GM21515 (cell line): Measurements from ENCODE around the gene PRDM12.

Source experiments
- ATAC-seq: cut with Tn5 transposase; IDR thresholded peaks from one replicate; pipeline ENCODE4 v1.9.1; 2021; ENCODE audit not compliant: unreplicated experiment

PRDM12 gene

DNA sequence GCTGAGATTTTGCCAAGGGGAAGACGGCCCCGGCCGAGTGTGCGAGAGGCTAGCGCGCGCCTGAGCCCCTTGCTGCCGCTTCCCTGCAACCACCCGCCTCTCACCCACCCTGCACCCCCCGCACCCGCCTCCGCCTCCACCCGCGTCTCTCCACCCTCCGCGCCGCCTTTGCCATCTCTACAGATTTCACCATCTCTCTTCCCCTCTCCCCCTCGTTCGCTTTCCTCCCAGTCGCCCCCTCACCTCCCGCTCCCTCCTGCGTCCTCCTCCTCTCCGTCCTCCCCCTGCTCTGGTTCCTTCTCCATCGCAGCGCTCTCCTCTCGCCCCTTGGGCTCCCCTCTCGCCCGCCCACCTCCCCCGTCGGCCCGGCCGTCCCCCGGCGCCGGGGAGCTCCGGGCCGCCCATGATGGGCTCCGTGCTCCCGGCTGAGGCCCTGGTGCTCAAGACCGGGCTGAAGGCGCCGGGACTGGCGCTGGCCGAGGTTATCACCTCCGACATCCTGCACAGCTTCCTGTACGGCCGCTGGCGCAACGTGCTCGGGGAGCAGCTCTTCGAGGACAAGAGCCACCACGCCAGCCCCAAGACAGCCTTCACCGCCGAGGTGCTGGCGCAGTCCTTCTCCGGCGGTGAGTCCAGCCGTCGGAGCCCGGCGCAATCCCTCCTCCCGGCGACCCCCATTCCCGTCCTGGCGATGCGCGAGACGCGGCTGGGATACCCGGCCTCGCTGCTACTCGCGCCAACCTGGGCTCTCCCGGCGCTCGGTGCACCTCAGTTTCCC is at the start of gene PRDM12:
Gene PRDM12, plus strand, starts transcription at position 344 of the 778 bp plus-strand sequence. Its CDS starts 60 bp downstream, at position 404.
- no peak for ATAC-seq

DNA sequence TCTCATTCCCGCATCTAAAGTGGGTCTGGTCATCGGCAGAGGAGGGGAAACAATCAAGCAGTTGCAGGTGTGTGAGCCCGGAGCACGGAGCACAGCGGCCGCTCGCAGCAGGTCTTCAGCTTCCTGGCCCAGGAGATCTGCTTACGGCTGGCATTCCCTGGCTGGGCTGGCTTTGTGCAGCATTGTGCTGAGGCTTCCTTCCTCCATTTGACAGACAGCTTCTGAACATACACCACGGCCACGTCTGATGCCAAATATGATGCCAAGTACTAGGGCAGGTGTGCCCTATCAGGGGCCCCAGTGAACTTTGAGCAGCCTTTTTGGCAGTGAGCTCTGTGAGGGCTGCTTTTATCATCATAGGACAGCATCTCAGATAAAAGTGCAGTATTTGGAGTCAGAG is 47.9 kb upstream of the PRDM12 start:
- no peak for ATAC-seq

DNA sequence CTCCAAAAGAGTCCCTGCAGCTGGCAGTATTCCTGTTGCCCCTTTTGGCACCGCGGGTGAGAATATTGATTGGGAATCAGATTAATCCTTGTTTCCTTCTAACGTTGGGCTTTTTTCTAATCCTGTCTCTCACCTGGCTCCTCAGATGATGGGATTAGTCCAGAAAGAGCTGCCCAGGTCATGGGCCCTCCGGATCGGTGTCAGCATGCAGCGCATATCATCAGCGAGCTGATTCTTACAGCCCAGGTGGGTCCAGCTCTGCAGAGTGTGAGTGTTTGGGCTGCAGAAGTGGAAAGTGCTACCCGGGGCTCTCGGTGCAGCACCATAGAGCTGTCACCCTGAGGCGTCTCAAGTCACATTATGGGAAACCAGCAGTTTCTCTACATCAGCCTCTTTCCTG is 40.9 kb upstream of the PRDM12 start:
- ATAC-seq, result no peak

DNA sequence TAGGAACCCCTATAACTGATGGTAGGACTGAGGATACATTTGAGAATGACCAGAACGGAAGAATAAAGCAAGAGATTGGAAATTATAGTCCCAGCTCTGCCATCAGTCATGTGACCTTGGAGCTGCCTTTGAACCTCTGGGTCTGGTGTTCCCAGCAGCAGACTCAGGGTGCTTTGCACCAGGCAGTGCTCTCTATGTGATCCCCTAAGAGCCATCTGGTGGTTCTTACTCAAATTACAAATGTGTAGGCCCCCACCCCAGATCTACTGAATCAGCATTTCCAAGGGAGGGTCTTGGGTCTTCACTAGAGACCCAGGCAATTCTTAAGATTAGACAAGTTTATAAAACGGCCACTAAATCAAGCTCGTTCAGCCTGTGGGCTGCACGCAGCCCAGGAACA is 40.2 kb upstream of the PRDM12 start:
- no peak for ATAC-seq

DNA sequence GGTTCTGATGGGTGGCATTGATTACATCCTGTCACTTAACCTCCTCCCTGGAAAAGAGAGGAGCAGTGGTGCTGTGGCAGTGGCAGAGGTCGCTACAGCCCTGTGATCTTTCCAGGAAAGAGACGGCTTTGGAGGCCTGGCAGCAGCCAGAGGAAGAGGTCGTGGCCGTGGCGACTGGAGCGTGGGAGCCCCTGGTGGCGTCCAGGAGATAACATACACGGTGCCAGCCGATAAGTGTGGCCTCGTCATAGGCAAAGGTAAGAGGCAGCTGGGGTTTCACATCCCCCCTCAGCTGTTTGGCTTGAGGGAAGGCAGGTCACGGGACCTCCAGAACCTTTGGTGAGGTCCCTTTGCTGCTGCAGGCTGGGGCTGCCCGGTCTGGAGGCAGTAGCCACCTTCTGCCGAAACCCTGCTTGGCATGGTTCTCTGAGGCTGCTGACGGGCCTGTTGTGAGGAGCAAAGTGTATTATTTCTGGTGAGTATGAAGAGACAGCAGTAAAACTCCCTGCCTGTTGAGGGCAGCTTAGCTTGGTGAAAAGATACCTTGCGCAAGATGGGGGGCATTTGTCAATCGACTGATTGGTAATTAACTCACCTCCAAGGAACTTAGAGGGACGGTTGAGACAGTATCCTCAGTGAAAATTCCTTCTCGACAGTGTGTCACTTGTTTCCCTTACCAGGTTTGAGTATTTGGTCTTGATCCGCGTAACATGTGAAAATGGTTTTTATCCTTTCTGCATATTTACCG is 38.0 kb upstream of the PRDM12 start:
- ATAC-seq, result no peak

DNA sequence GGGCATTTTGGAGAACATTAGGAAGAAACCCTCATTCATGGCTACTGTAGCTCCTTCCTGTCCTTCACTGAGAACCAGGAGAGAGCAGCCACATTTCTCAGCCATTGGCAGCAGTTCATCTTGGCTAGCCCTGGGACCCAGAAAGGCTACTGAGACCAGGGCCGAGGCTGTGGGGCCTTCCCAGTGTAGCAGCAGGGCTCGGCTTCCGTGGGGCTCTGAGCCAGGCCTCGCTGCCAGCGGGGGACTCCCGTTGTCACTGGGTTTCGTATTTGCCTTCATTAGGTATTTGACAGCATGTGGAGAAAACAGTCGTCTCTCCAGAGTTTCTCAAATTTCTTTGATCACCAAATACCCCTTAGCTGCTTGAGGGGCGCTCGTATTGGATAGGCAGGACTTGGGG is 37.3 kb upstream of the PRDM12 start:
- no peak for ATAC-seq

DNA sequence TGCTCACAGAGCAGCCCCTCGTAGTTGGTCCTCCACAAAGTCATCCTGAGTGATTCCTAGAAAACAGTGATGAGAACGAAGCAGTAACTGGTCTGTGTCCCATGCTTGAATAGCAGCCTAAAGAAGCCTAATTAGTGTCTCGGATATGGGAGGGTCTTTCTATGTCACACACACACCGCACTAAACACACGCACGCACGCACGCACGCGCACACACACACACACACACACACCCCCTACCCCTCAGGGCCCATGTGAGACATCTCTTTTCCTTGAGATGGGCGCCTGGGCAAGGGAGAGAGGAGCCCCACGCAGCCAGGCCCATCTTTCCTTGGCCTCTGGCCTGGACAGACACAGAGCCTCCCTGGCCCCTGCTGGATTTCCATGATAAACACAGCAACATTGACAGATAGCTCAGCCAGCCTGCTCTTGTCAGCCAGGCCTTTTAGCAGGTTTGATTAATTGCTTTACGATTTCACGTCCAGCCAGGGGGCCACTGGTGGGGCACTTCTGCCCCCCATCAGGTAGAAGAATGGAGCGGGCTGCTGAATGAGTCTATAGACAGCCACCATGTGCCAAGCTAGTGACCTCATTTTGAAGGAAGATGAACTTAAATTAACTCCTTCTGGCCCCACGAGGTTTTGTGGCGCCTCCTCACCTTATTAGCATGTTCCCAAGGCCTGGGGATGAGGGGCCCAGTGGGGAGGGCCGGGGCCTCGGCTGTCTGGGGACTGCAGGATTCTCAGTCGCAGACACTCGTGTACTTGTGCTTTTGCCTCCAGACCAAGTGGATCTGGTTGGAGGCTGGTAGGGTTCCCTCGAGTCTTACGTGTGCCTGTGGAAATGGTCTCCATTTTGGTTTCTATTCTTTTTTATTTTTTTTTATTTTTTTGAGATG is 36.2 kb upstream of the PRDM12 start:
- no peak for ATAC-seq

DNA sequence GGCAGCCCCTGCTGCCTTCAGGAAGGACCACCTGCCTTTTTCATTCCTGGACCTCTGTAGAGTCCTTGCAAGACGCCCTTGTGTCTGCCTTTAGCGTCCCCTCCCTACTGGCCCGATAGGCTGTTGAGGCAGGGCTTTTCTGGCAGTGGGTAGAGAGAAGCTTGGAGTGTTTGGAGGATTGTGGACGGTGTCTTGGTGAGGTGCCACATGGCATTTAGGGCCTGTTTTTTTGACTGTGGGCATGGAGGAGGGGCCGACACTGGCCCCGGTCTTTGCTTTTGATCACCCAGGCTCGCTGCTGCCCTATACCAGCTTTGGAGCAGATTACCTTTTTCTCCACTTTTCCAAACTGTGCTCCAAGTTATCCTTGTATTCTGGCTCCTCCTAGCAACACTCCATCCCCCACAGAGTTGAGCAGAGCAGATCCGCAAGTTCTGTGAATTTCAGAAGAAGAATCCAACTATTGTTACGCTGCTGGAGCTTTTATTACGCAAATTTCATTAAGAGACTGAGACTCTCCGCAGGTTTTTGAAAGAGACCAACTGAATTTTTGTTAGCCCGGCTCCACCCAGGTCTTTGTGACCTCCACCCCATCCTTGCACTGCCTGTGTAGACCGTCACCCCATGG is 34.8 kb upstream of the PRDM12 start:
- no peak for ATAC-seq

DNA sequence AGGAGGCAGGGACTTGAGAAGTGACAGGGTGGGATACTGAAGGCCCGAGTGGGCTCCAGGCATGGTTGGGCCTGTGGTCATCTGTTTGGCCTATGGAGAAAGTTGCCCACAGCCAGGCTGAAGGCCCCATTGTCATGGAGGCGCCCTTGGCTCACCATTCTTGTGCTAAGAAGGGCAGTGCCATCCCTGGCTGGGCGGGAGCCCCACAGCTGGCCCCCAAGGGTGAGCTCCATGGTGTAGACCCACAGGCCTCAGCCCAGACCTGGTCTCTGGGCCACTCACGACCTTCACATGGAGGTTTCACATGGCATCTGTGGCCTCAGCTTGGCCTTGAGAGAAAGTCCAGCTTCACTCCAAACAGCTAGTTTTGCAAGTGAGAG is 34.3 kb upstream of the PRDM12 start:
- no peak for ATAC-seq

DNA sequence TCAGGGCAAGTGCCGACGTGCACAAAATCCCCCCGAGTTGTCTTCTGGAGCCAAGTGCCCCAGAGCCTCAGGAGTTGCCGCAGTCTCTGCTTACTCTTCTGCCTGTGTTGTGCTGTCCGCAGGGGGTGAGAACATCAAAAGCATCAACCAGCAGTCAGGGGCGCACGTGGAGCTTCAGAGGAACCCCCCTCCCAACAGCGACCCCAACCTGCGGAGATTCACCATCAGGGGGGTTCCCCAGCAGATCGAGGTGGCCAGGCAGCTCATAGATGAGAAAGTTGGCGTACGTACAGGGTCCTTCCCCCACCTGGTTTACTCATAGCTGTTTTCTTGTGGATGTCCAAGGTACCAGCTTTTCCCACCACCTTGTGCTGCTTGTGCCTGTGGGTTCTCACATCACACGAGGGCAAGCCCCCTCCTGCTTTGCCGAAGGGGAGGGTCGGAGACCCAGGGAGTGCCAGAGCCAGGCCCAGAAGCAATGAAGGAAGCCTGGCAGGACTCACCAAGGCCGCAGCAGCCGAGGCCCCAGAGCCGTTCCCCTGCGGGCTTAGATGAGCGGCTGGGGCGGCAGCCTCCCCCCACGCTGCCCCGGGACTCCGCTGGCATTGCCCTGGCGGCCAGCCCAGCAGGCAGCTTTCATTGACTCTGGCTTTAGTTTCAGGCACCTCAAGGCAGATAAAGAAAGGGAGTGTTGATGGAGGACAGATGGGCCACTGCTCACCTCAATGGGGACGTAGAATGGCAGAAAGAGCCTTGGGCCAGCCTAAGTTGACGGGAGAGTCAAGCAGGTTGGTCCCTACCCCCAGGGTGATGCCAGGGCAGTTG is 33.7 kb upstream of the PRDM12 start:
- ATAC-seq, result no peak

DNA sequence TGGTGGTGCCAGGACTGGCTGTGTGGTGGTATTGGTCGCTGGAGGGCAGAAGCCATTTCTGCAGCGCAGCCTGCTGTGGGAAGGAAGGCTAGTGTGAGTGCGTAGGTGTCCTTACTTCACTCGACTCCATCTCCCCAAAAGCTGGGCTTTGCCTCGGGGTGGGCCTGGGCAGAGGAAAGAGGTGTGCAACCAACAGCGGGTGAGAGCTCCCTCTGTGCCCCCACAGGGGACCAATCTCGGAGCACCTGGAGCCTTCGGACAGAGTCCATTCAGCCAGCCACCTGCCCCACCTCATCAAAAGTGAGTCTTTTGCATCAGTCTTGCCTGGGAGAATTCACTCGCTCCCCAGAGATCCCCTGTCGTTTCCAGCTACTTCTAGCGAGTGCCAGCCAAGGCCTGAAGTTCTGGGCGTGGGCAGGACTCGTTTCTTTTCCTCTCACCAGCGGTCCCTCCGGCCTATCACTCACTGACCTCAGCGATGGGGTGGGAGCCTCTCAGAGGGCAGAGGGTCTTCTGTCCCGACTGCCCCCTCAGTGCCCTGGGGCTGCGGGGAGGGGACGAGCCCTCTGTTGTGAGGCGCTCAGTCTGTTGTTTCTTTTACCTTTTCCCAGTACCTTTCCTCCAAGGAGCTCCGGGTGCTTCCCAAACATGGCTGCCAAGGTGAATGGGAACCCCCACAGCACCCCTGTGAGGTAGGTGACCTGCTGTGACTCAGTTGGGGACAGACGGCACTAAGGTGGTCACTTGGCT is 32.9 kb upstream of the PRDM12 start:
- no peak for ATAC-seq

DNA sequence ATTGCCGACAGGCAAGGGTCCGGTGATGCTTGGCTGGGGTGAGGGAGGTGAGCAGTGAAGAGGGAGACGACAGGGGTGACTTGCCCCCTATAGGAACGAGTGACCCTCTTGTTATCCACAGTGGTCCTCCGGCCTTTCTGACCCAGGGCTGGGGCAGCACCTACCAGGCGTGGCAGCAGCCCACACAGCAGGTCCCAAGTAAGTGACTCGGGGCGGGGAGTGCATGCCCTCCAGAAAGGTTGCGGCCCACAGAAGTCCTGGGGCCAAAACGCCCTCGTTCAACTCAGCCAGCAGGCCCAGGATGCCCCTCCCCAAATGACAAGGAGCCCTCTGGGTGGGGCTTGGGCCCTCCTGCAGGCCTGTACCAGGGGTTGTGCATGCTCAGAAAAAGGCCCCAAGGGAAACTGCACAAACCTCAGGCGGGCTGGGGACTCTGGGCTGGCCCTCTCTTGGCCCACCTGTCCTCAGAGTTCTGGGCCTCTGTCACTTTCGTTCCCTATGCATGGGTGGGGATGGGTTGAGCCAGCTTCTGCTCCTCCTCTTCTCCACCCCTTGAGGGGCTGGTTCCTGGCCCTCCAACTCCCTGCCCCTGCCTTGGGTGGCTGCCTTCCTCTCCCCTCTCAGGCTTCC is 32.2 kb upstream of the PRDM12 start:
- ATAC-seq, result no peak

DNA sequence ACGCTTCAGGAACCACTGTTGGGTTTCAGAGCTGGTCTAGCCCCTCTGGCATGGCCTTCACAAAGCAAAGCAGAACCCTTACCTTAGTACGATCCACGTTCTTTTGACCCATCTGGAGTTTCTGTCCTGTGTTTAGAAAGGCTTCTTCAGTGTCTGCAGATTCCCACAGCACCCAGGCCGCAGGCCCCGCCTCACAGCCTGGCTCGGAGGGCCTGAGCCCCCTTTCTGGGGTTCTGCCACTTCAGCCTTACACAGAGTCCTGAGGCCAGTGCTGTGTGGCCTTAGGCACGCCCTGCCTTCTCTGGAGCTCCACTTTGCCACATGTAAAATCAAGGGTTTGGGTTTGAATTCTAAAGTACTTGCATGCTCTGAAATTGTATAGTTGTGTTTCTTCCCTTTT is 31.6 kb upstream of the PRDM12 start:
- no peak for ATAC-seq

DNA sequence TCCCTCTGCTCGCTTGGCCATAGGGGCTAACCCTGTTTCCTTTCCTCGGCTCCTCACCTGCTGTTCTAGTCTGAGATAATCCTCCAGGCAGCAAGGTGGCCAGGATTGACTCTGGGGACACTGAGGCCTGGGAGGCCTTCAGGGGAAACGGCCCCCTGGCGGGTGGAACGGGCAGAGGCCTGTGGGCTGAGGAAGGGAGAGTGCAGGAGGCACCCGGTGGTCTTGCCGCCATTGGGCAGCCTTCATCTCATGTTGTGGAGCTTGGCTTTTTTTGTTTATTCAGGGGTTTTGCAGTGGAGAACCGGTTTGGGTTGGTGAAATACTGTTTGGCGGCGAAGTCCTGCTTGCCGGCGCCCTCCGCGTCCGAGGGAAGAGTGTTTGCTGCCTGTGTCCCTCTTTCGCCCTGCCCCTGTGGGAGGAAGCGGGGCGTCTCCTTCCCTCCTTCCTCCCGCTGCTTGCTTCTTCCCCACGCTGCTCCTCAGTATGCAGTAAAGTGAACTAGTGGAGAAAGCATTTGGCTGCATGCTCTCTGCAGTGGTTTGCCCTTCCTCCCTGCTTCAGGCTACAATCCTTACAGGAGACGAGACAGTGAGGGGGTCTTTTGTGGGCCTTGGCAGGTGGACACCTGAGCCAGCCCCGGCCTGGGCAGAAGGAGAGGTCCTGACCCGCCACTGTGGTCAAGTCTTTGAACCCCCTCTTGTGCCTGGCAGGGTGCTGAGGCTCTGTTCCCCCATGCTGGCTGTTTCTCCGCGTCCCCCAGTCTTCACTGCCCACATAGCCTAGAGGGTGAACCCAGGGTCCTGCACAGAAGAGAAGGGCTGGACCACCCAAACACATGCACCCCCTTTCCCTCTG is 30.8 kb upstream of the PRDM12 start:
- no peak for ATAC-seq

DNA sequence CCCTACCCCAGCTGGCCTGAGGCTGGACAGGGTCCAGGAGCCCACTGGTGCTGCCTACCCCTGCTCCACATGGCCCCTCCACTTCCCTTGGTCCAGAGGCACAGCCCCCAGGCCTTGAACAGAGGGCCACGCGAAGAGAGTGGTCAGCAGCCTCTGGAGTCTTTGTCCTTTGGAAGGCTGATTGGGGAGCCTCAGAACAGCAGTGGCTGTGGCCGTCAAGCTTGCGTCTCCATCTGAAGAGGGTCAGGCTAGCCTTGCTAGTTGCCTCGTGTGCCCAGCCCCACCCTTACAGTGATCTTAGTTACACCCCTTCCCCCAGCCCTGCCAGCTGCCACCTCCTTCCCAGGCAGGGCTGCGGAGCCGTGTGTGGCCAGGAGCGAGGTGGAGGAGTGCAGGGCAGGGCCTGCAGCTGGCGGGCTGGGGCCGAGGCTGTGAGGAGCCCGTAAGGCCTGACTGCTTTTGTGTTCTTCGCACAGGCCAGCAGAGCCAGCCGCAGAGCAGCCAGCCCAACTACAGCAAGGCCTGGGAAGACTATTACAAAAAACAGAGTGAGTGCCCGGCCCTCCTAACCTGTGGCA is 30.1 kb upstream of the PRDM12 start:
- no peak for ATAC-seq

DNA sequence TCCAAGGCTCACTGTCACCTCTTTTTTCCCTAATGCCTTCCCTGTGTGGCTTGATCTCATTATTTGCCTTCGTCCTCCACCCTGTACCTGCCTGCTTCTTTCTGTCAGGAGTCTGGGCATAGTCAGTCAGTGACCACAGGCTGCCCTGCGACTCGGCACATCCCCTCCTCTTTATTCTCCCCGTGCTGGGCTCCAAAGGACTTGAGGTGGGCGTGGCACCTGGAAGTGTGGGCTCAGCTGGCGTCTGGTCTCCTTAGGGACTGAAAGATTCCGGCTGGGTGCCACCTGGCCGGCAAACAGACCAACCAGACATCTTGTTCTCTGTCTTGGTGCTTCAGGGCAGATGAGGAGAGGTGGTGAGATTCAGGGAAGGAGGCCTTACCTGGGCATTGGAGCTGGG is 29.6 kb upstream of the PRDM12 start:
- no peak for ATAC-seq

DNA sequence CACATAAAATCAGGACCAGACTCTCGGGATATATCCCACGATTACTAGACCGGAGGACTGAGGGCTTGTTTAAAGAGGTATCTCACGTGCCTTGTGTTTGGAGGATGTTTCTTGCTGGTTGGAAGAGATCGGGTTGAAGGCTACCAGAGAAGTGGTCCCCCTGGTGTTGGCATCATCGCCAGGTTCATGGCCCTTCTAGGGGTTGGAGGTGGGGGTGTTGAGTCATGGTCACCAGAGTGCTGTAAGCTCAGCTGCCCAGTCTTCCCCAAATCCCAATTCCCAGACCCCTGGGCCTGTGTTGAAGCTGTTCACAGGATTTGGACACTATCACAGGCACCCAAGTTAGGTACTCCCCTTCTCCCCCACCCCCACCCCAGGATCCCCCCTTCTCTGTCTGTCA is 29.1 kb upstream of the PRDM12 start:
- no peak for ATAC-seq
